SHP77 (cell line): ENCODE data around the gene RPS19BP1.
A peak's percentile ranks its signal among the peaks of the same experiment; 100 is the strongest.

Source experiments
- DNase-seq, 2 experiments: peaks; one replicate each; lab custom pipeline; 2025; lab: John Stamatoyannopoulos, UW

RPS19BP1 gene

GRCh38 chr22:39490135-39490798 is 42.3 kb downstream of the RPS19BP1 start:
- peak; percentile 79 to 91 for DNase-seq

- no peak for DNase-seq
These were observed 43.2 kb downstream of the RPS19BP1 start for GRCh38 chr22:39489094-39490068.

- DNase-seq: no peak
These were observed 43.9 kb downstream of the RPS19BP1 start for GRCh38 chr22:39488563-39489083.

- no peak for DNase-seq
These were observed 44.6 kb downstream of the RPS19BP1 start for GRCh38 chr22:39487826-39488520.

GRCh38 chr22:39486951-39487825 is 45.4 kb downstream of the RPS19BP1 start:
- DNase-seq: no peak

- no peak for DNase-seq
These were observed 49.8 kb downstream of the RPS19BP1 start for GRCh38 chr22:39482768-39483167.

GRCh38 chr22:39481595-39481994 is 51.0 kb downstream of the RPS19BP1 start:
- DNase-seq: no peak

GRCh38 chr22:39481054-39481453 is 51.5 kb downstream of the RPS19BP1 start:
- DNase-seq: no peak

- no peak for DNase-seq
These were observed 52.0 kb downstream of the RPS19BP1 start for GRCh38 chr22:39480557-39480956.

GRCh38 chr22:39479254-39479653 is 53.3 kb downstream of the RPS19BP1 start:
- DNase-seq: no peak
